ENCODE data around the gene TNFAIP8.

The TNFAIP8 gene

GRCh38 chr5:119355685-119356611 lies at the start of gene TNFAIP8:
Gene TNFAIP8, plus strand, starts transcription at chr5:119356019. Its CDS starts 72 bp downstream, at chr5:119356091.
- peak in 2 of 3 experiments; percentile 58 to 77 for DNase-seq (ENCODE audit: low read depth in 2 of 3, low spot score in 2 of 3)

- DNase-seq (ENCODE audit: low read depth in 2 of 3, low spot score in 2 of 3), result no peak
Observed at GRCh38 chr5:119307170-119307569, 48.6 kb upstream of the TNFAIP8 start.

GRCh38 chr5:119309326-119309725 lies 46.5 kb upstream of the TNFAIP8 start:
- DNase-seq (ENCODE audit: low read depth in 2 of 3, low spot score in 2 of 3), result no peak

GRCh38 chr5:119311688-119312087 lies 44.1 kb upstream of the TNFAIP8 start:
- no peak for DNase-seq (ENCODE audit: low read depth in 2 of 3, low spot score in 2 of 3)

- DNase-seq (ENCODE audit: low read depth in 2 of 3, low spot score in 2 of 3), result no peak
Observed at GRCh38 chr5:119312403-119312802, 43.4 kb upstream of the TNFAIP8 start.

- no peak for DNase-seq (ENCODE audit: low read depth in 2 of 3, low spot score in 2 of 3)
Observed at GRCh38 chr5:119313197-119313596, 42.6 kb upstream of the TNFAIP8 start.

- DNase-seq (ENCODE audit: low read depth in 2 of 3, low spot score in 2 of 3), result no peak
Observed at GRCh38 chr5:119313658-119314605, 41.9 kb upstream of the TNFAIP8 start.

- no peak for DNase-seq (ENCODE audit: low read depth in 2 of 3, low spot score in 2 of 3)
Observed at GRCh38 chr5:119315516-119315949, 40.3 kb upstream of the TNFAIP8 start.

- no peak for DNase-seq (ENCODE audit: low read depth in 2 of 3, low spot score in 2 of 3)
Observed at GRCh38 chr5:119316086-119316485, 39.7 kb upstream of the TNFAIP8 start.

GRCh38 chr5:119316906-119317305 lies 38.9 kb upstream of the TNFAIP8 start:
- DNase-seq (ENCODE audit: low read depth in 2 of 3, low spot score in 2 of 3), result no peak

GRCh38 chr5:119318256-119318894 lies 37.4 kb upstream of the TNFAIP8 start:
- no peak for DNase-seq (ENCODE audit: low read depth in 2 of 3, low spot score in 2 of 3)

GRCh38 chr5:119319401-119319800 lies 36.4 kb upstream of the TNFAIP8 start:
- DNase-seq (ENCODE audit: low read depth in 2 of 3, low spot score in 2 of 3), result no peak

- no peak for DNase-seq (ENCODE audit: low read depth in 2 of 3, low spot score in 2 of 3)
Observed at GRCh38 chr5:119319890-119320289, 35.9 kb upstream of the TNFAIP8 start.

- DNase-seq (ENCODE audit: low read depth in 2 of 3, low spot score in 2 of 3), result no peak
Observed at GRCh38 chr5:119321569-119322311, 34.1 kb upstream of the TNFAIP8 start.

- no peak for DNase-seq (ENCODE audit: low read depth in 2 of 3, low spot score in 2 of 3)
Observed at GRCh38 chr5:119322312-119322947, 33.4 kb upstream of the TNFAIP8 start.

- no peak for DNase-seq (ENCODE audit: low read depth in 2 of 3, low spot score in 2 of 3)
Observed at GRCh38 chr5:119322948-119323537, 32.8 kb upstream of the TNFAIP8 start.

- no peak for DNase-seq (ENCODE audit: low read depth in 2 of 3, low spot score in 2 of 3)
Observed at GRCh38 chr5:119323601-119324000, 32.2 kb upstream of the TNFAIP8 start.

- DNase-seq (ENCODE audit: low read depth in 2 of 3, low spot score in 2 of 3), result no peak
Observed at GRCh38 chr5:119324842-119325241, 31.0 kb upstream of the TNFAIP8 start.

- DNase-seq (ENCODE audit: low read depth in 2 of 3, low spot score in 2 of 3), result no peak
Observed at GRCh38 chr5:119327018-119327417, 28.8 kb upstream of the TNFAIP8 start.

Data from activated CD8-positive, alpha-beta memory T cell treated with anti-CD3 and anti-CD28 coated beads for 48 hours (primary cell).